Measurements from ENCODE around the gene ELFN2.

ELFN2 gene

GRCh38 chr22:37333724-37334460, 93.4 kb downstream of the ELFN2 start:
- no CpG with 5 or more reads among the region's 11 CpGs for WGBS (ENCODE audit: extremely low coverage, insufficient coverage, insufficient read length)
- no peak overlapping the region for H2BK12ac ChIP-seq (ENCODE audit: low read length)

GRCh38 chr22:37331856-37332536, 95.3 kb downstream of the ELFN2 start:
- no peak overlapping the region for H2AK5ac ChIP-seq (ENCODE audit: low read length)
- H3K9ac ChIP-seq (ENCODE audit: low read length) = no peak overlapping the region
- H4K91ac ChIP-seq (ENCODE audit: low read depth, low read length) = no peak overlapping the region
- H3K23ac ChIP-seq (ENCODE audit: low read length) = no peak overlapping the region
- WGBS (ENCODE audit: extremely low coverage, insufficient coverage, insufficient read length) = no CpG with 5 or more reads among the region's 9 CpGs
- no peak for DNase-seq
- no peak overlapping the region for H3K4me2 ChIP-seq (ENCODE audit: low read length)
- no peak overlapping the region for H3K4me3 ChIP-seq (ENCODE audit: low read depth, low read length)
- H3K27me3 ChIP-seq (ENCODE audit: insufficient read depth, low read length) = peaks cover 28% of the 10 kb centered on the region
- H3K79me1 ChIP-seq (ENCODE audit: low read length) = peaks cover 5% of the 10 kb centered on the region
- H3K79me2 ChIP-seq (ENCODE audit: control insufficient read depth, insufficient read depth, low read length, poor library complexity) = no peaks in the 10 kb centered on the region
- no peak overlapping the region for H2BK12ac ChIP-seq (ENCODE audit: low read length)
- H3K14ac ChIP-seq (ENCODE audit: low read length) = no peak overlapping the region
- no peak overlapping the region for H3K27ac ChIP-seq (ENCODE audit: low read depth, low read length)
- no peak overlapping the region for H3K4ac ChIP-seq (ENCODE audit: low read depth, low read length)
- H3K4me1 ChIP-seq (ENCODE audit: control insufficient read depth in 1 of 2, insufficient read depth in 2 of 2, low read length in 2 of 2) = no peaks in the 10 kb centered on the region
- H3K18ac ChIP-seq (ENCODE audit: low read length) = no peak overlapping the region
- H3K9me3 ChIP-seq (ENCODE audit: insufficient read depth, low read depth, low read length) = no peaks in the 10 kb centered on the region
- no peaks in the 10 kb centered on the region for H3K36me3 ChIP-seq (ENCODE audit: control insufficient read depth in 1 of 2, insufficient read depth in 2 of 2, low read length in 2 of 2)
- no peak overlapping the region for H4K8ac ChIP-seq (ENCODE audit: low read depth, low read length)
- no peak overlapping the region for H2AFZ ChIP-seq (ENCODE audit: insufficient read depth, low read length, poor library complexity)
- H2BK120ac ChIP-seq (ENCODE audit: insufficient read depth, low read length, poor library complexity) = no peak overlapping the region
- no peak overlapping the region for H2BK5ac ChIP-seq (ENCODE audit: low read depth, low read length, poor library complexity)
- no peak overlapping the region for H4K12ac ChIP-seq (ENCODE audit: low read depth, low read length)

More at GRCh38 chr22:37333724-37334460, 93.4 kb downstream of the ELFN2 start:
- Histone ChIP-seq H3K27ac (ENCODE audit: low read depth, low read length) (no peak overlapping the region), H3K9ac (ENCODE audit: low read length) (no peak overlapping the region), H3K18ac (ENCODE audit: low read length) (no peak overlapping the region), H4K8ac (ENCODE audit: low read depth, low read length) (no peak overlapping the region), H2AFZ (ENCODE audit: insufficient read depth, low read length, poor library complexity) (no peak overlapping the region), H3K79me2 (ENCODE audit: control insufficient read depth, insufficient read depth, low read length, poor library complexity) (no peaks in the 10 kb centered on the region), H3K4me1 (ENCODE audit: control insufficient read depth in 1 of 2, insufficient read depth in 2 of 2, low read length in 2 of 2) (no peaks in the 10 kb centered on the region), H3K23ac (ENCODE audit: low read length) (no peak overlapping the region), H4K91ac (ENCODE audit: low read depth, low read length) (no peak overlapping the region), H2BK5ac (ENCODE audit: low read depth, low read length, poor library complexity) (no peak overlapping the region), H3K27me3 (ENCODE audit: insufficient read depth, low read length) (peaks cover 28% of the 10 kb centered on the region), H2BK120ac (ENCODE audit: insufficient read depth, low read length, poor library complexity) (no peak overlapping the region), H3K79me1 (ENCODE audit: low read length) (peaks cover 2% of the 10 kb centered on the region), H4K12ac (ENCODE audit: low read depth, low read length) (no peak overlapping the region), H3K4me2 (ENCODE audit: low read length) (no peak overlapping the region), H2AK5ac (ENCODE audit: low read length) (no peak overlapping the region), H3K14ac (ENCODE audit: low read length) (no peak overlapping the region), H3K36me3 (ENCODE audit: control insufficient read depth in 1 of 2, insufficient read depth in 2 of 2, low read length in 2 of 2) (no peaks in the 10 kb centered on the region), H3K4me3 (ENCODE audit: low read depth, low read length) (no peak overlapping the region), H3K4ac (ENCODE audit: low read depth, low read length) (no peak overlapping the region), H3K9me3 (ENCODE audit: insufficient read depth, low read depth, low read length) (no peaks in the 10 kb centered on the region)
- DNase-seq = no peak

DNA sequence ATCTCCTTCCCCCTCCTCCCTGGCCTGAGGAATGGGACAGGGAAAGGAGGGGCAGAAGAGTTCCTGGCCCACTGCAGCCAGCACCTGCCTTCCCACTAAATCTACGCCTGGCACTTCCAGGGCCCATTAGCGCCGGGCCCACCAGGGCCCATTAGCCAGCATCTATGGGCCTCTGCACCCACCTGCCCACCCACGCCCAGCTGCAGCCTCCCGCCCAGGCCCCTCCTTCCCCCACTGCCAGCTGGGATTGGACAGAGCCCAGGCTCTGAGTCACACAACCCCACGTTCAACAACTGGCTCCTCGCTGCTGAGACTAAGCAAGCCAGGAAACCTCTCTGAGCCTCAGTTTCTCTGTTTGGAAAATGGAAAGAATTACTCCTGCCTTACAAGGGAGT, 96.2 kb downstream of the ELFN2 start:
- H3K9me3 ChIP-seq (ENCODE audit: insufficient read depth, low read depth, low read length) = no peaks in the 10 kb centered on the region
- peaks cover 28% of the 10 kb centered on the region for H3K27me3 ChIP-seq (ENCODE audit: insufficient read depth, low read length)
- no peaks in the 10 kb centered on the region for H3K36me3 ChIP-seq (ENCODE audit: control insufficient read depth in 1 of 2, insufficient read depth in 2 of 2, low read length in 2 of 2)
- no peak overlapping the region for H4K12ac ChIP-seq (ENCODE audit: low read depth, low read length)
- H2BK5ac ChIP-seq (ENCODE audit: low read depth, low read length, poor library complexity) = no peak overlapping the region
- DNase-seq = no peak
- H2BK120ac ChIP-seq (ENCODE audit: insufficient read depth, low read length, poor library complexity) = no peak overlapping the region
- no peak overlapping the region for H3K23ac ChIP-seq (ENCODE audit: low read length)
- no peak overlapping the region for H2AK5ac ChIP-seq (ENCODE audit: low read length)
- no peaks in the 10 kb centered on the region for H3K79me2 ChIP-seq (ENCODE audit: control insufficient read depth, insufficient read depth, low read length, poor library complexity)
- H3K4me3 ChIP-seq (ENCODE audit: low read depth, low read length) = no peak overlapping the region
- no peak overlapping the region for H3K27ac ChIP-seq (ENCODE audit: low read depth, low read length)
- no peak overlapping the region for H4K8ac ChIP-seq (ENCODE audit: low read depth, low read length)
- no peak overlapping the region for H3K4me2 ChIP-seq (ENCODE audit: low read length)
- H3K4me1 ChIP-seq (ENCODE audit: control insufficient read depth in 1 of 2, insufficient read depth in 2 of 2, low read length in 2 of 2) = no peaks in the 10 kb centered on the region
- H2BK12ac ChIP-seq (ENCODE audit: low read length) = no peak overlapping the region
- no peak overlapping the region for H4K91ac ChIP-seq (ENCODE audit: low read depth, low read length)
- H3K79me1 ChIP-seq (ENCODE audit: low read length) = peaks cover 5% of the 10 kb centered on the region
- no peak overlapping the region for H3K4ac ChIP-seq (ENCODE audit: low read depth, low read length)
- H3K14ac ChIP-seq (ENCODE audit: low read length) = no peak overlapping the region
- no peak overlapping the region for H3K18ac ChIP-seq (ENCODE audit: low read length)
- WGBS (ENCODE audit: extremely low coverage, insufficient coverage, insufficient read length) = no CpG with 5 or more reads among the region's 7 CpGs
- no peak overlapping the region for H3K9ac ChIP-seq (ENCODE audit: low read length)
- no peak overlapping the region for H2AFZ ChIP-seq (ENCODE audit: insufficient read depth, low read length, poor library complexity)

DNA sequence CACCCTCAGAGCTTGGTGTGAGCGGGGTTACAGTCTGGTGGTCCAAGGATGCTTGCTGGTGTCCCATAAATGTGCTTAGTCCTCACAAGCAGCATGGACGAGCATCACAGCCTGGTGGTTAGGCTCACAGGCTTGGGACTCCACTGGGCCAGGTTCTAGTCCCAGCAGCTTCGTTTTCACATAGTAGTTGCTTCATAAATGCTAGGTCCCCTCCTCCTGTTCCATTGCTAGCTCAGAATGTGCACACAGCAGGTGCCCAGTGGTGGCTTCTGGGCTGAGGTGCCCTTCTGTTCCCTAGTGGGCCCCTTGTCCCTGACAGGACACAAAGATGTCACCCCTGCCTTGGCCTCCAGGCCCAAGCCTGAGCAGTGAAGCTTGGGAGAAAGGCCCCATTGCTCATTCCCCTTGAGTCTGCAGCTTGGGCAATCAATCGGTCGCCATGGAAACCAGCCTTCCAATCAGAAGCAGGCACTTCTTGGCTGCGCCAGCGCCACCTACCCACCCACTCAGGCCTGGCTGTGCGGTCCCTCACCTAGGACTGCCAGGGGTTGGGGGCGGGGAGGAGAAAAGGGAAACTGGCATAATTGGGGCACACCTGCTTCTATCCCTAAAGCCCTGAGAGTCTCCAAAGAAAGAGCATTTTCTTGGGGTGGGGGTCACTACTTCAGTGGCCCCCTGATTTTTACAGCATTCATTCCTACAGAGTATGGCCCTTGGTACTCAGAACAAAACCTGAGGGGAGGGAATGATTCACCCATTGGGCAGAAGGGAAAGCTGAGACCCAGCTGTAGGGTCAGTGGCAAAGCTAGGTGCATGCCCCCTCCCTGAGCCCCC, 96.9 kb downstream of the ELFN2 start:
- Histone ChIP-seq H3K9ac (ENCODE audit: low read length) (no peak overlapping the region), H3K4me2 (ENCODE audit: low read length) (no peak overlapping the region), H3K79me2 (ENCODE audit: control insufficient read depth, insufficient read depth, low read length, poor library complexity) (no peaks in the 10 kb centered on the region), H2AK5ac (ENCODE audit: low read length) (no peak overlapping the region), H4K8ac (ENCODE audit: low read depth, low read length) (no peak overlapping the region), H3K36me3 (ENCODE audit: control insufficient read depth in 1 of 2, insufficient read depth in 2 of 2, low read length in 2 of 2) (no peaks in the 10 kb centered on the region), H3K79me1 (ENCODE audit: low read length) (peaks cover 3% of the 10 kb centered on the region), H3K4me3 (ENCODE audit: low read depth, low read length) (no peak overlapping the region), H2BK5ac (ENCODE audit: low read depth, low read length, poor library complexity) (no peak overlapping the region), H2BK120ac (ENCODE audit: insufficient read depth, low read length, poor library complexity) (no peak overlapping the region), H3K9me3 (ENCODE audit: insufficient read depth, low read depth, low read length) (no peaks in the 10 kb centered on the region), H3K23ac (ENCODE audit: low read length) (no peak overlapping the region), H3K4me1 (ENCODE audit: control insufficient read depth in 1 of 2, insufficient read depth in 2 of 2, low read length in 2 of 2) (no peaks in the 10 kb centered on the region), H4K12ac (ENCODE audit: low read depth, low read length) (no peak overlapping the region), H3K14ac (ENCODE audit: low read length) (no peak overlapping the region), H2BK12ac (ENCODE audit: low read length) (no peak overlapping the region), H3K27ac (ENCODE audit: low read depth, low read length) (no peak overlapping the region), H3K27me3 (ENCODE audit: insufficient read depth, low read length) (peaks cover 24% of the 10 kb centered on the region), H2AFZ (ENCODE audit: insufficient read depth, low read length, poor library complexity) (no peak overlapping the region), H4K91ac (ENCODE audit: low read depth, low read length) (no peak overlapping the region), H3K18ac (ENCODE audit: low read length) (no peak overlapping the region), H3K4ac (ENCODE audit: low read depth, low read length) (no peak overlapping the region)
- no CpG with 5 or more reads among the region's 9 CpGs for WGBS (ENCODE audit: extremely low coverage, insufficient coverage, insufficient read length)
- no peak for DNase-seq

All from trophoblast cell (in vitro differentiated cells and primary cell).